ENCODE results near the gene PDSS2.
"Not testable (repeated sequence)": the region's sequence is repeated elsewhere in the genome, so short reads cannot be mapped to it uniquely, and the experiment has no call there.

Gene PDSS2

DNA sequence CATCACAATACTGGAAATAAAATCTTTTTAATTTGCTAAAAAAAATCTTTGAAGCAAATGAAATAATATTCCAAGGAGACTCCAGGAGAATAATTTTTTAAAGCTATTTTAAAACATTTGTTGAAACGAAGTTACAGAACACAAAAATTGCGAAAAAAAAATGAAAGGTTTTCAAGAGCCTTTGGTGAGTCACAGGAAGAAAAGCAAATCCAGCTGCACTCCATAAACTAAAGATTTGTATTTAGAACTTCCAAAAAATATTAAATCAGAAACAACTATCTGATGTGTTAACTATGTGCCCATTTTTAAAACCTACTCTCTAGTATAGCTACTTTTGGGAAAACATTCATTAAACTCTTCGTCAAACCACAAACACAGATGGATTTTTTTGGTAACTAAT, 23.6 kb downstream of the PDSS2 start:
- TF ChIP-seq, protein P1, sequence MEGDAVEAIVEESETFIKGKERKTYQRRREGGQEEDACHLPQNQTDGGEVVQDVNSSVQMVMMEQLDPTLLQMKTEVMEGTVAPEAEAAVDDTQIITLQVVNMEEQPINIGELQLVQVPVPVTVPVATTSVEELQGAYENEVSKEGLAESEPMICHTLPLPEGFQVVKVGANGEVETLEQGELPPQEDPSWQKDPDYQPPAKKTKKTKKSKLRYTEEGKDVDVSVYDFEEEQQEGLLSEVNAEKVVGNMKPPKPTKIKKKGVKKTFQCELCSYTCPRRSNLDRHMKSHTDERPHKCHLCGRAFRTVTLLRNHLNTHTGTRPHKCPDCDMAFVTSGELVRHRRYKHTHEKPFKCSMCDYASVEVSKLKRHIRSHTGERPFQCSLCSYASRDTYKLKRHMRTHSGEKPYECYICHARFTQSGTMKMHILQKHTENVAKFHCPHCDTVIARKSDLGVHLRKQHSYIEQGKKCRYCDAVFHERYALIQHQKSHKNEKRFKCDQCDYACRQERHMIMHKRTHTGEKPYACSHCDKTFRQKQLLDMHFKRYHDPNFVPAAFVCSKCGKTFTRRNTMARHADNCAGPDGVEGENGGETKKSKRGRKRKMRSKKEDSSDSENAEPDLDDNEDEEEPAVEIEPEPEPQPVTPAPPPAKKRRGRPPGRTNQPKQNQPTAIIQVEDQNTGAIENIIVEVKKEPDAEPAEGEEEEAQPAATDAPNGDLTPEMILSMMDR (IDR thresholded peaks at IDR 0.05; ENCODE audit: borderline replicate concordance, insufficient read depth, low read depth, low read length), result no peak
- no peak overlapping the region for H3K4me3 ChIP-seq (ENCODE audit: low read depth, low read length)

- no peak overlapping the region for H3K4me3 ChIP-seq (ENCODE audit: low read depth, low read length)
- TF ChIP-seq, protein P1 (IDR thresholded peaks at IDR 0.05; ENCODE audit: borderline replicate concordance, insufficient read depth, low read depth, low read length), result no peak
Observed at GRCh38 chr6:107434812-107435211, 24.6 kb downstream of the PDSS2 start.

DNA sequence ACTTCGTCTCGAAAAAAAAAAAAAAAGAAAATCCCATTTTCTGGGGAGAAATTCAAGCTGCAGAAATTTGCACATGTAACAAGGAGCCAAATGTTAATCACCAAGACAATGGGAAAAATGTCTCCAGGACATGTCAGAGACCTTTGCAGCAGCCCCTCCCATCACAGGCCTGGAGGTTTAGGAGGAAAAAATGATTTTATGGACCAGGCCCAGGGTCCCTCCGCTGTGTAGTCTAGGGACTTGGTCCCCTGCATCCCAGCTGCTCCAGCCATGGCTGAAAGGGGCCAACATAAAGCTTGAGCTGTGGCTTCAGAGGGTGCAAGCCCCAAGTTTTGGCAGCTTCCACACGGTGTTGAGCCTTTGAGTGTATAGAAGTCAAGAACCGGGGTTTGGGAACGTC, 33.4 kb downstream of the PDSS2 start:
- not testable (repeated sequence) for H3K4me3 ChIP-seq (ENCODE audit: low read depth, low read length)

DNA sequence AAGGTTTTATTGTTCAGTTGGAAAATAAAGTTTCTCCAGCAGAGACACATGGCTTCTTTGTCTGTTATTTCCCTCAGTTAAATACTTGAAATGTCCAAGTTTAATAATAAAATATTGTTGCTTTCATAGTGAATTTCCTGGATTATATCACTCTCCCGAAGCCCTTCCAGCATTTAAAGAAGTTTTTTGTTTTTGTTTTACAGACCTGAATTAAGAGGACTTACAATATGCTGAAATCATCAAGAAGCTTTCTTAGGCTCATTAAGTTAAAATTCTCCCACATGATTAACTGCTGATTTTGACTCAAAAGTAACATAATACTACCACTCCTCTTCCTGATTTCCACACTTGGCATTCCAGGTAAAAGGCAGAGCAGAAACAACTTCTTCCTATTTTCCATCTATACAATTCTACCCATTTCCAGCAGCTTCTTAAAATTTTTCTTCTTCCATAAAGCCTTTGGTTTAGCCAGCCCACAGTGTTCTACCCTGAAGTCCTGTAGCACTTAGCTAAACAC, 35.8 kb downstream of the PDSS2 start:
- TF ChIP-seq, protein P1 (IDR thresholded peaks at IDR 0.05; ENCODE audit: borderline replicate concordance, insufficient read depth, low read depth, low read length), result no peak
- no peak overlapping the region for H3K4me3 ChIP-seq (ENCODE audit: low read depth, low read length)

DNA sequence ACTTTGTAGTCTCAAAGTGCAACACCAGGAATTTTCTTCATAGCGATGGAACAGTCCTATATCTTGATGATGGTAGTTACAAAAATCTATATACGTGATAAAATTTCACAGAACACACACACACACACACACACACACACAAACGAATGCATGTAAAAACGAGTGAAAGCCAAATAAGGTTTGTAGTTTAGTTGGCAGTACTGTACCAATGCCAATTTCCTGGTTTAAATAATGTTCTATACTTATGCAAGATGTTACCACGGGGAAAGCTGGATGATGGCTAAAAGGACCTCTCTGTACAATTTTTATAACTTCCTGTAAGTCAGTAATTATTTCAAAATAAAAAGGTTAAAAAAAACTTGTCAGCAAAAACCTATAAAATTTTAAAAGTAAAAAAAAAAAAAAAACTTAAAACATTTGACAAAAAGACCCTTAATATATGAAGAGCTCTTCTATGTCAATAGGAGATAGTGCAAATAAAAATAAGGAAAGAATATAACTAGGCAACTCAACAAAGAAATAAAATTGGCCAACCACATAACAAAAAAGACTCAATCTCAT, 37.6 kb downstream of the PDSS2 start:
- H3K4me3 ChIP-seq (ENCODE audit: low read depth, low read length), result no peak overlapping the region
- TF ChIP-seq, protein P1 (IDR thresholded peaks at IDR 0.05; ENCODE audit: borderline replicate concordance, insufficient read depth, low read depth, low read length), result no peak

DNA sequence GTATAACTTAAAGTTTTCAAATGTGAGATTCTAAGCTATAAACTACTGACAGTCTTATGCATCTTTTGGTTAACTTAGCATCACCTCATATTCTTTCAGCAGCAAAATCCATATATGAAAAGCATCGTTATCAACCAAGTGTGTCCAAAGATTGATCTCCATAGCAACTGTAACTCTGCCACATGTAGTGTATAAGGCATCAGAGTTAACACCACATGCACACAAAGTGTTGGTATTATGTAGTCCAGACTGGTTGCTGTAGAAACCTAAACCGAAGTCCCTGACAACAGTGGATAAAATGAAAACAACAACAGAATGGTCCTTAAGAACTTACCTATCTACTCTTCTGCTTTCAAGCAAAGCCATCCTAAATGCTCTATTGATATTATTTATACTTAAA, 39.6 kb downstream of the PDSS2 start:
- TF ChIP-seq, protein P1 (IDR thresholded peaks at IDR 0.05; ENCODE audit: borderline replicate concordance, insufficient read depth, low read depth, low read length), result no peak
- no peak overlapping the region for H3K4me3 ChIP-seq (ENCODE audit: low read depth, low read length)

GRCh38 chr6:107418118-107418517, 41.2 kb downstream of the PDSS2 start:
- TF ChIP-seq, protein P1 (IDR thresholded peaks at IDR 0.05; ENCODE audit: borderline replicate concordance, insufficient read depth, low read depth, low read length), result peak; percentile 59
- H3K4me3 ChIP-seq (ENCODE audit: low read depth, low read length), result no peak overlapping the region
